ENCODE results near the gene GP1BA.

GP1BA gene

DNA sequence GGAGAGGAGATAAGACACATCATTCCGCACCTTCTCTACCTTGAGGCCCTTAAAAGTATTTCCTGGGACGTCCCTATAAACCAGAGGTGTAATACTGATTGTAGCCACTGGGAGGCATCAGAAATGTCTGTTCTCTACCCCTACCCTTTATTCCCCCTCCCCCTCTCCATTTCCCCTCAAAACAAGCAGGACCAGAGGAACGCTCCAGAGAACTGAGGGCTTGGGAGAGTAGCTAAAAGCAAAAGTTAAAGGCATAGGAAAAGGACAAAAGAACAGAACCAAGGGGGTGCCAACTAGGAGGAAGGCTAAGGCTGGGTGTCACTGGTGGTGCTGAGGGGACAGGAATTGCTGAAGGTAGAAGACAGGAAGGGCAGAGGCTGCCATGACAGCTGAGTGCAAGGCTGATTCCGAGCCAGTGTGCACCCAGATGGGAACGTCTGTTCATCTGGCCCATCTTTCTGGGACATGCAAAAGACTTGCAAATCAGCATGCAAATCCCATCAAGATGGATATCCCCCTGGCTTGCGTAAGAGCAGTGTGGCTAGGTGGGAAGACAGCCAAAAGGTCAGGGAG lies 48.7 kb downstream of the GP1BA start:
- TF ChIP-seq EZH2phosphoT487 (IDR thresholded peaks at IDR 0.05; ENCODE audit: borderline replicate concordance, low read length): no peak
- TF ChIP-seq, protein P1, sequence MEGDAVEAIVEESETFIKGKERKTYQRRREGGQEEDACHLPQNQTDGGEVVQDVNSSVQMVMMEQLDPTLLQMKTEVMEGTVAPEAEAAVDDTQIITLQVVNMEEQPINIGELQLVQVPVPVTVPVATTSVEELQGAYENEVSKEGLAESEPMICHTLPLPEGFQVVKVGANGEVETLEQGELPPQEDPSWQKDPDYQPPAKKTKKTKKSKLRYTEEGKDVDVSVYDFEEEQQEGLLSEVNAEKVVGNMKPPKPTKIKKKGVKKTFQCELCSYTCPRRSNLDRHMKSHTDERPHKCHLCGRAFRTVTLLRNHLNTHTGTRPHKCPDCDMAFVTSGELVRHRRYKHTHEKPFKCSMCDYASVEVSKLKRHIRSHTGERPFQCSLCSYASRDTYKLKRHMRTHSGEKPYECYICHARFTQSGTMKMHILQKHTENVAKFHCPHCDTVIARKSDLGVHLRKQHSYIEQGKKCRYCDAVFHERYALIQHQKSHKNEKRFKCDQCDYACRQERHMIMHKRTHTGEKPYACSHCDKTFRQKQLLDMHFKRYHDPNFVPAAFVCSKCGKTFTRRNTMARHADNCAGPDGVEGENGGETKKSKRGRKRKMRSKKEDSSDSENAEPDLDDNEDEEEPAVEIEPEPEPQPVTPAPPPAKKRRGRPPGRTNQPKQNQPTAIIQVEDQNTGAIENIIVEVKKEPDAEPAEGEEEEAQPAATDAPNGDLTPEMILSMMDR (IDR thresholded peaks at IDR 0.05; ENCODE audit: low read depth, low read length, poor library complexity, severe bottlenecking): peak; percentile 74
- Histone ChIP-seq H3K27ac (ENCODE audit: low read depth, low read length) (peak overlapping the region; percentile 2; the same call in 1 of the 2 replicates), H3K4me2 (ENCODE audit: low read length) (peak overlapping the region; percentile 54)

DNA sequence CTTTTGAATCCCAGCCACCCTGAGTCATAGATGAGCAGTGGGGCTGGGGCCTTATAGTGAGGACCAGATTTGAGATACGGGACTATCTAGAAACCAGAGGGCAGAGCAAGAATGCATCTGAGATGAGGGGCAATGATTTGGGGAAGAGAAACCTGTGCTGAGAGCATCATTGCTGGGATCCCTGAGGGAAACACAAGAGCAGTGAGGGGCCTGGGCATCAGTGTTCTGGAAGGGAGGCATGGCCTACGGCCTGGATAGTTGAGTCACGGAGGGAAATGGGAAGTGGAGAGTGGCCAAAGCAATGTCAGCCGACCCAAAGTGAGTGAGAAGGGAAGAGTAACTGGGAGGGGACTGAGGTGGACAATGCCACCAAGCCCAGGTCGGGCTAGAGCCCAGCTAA lies 50.2 kb downstream of the GP1BA start:
- Histone ChIP-seq H3K36me3 (ENCODE audit: control insufficient read depth, low read length) (peaks cover 53% of the 10 kb centered on the region), H3K27me3 (ENCODE audit: control insufficient read depth, low read length) (no peaks in the 10 kb centered on the region), H4K20me1 (ENCODE audit: control insufficient read depth, insufficient read depth, low read depth, low read length) (no peaks in the 10 kb centered on the region), H3K27ac (ENCODE audit: low read depth, low read length) (no peak overlapping the region), H3K4me3 (ENCODE audit: low read length) (no peak overlapping the region), H3K9me2 (replicated peaks; ENCODE audit: control insufficient read depth, low read length) (no peaks in the 10 kb centered on the region), H3K9me3 (ENCODE audit: control insufficient read depth, insufficient read depth, low read length) (no peaks in the 10 kb centered on the region), H3K4me1 (ENCODE audit: control insufficient read depth, low read length) (peaks cover 40% of the 10 kb centered on the region), H3F3A (ENCODE audit: control insufficient read depth, insufficient read depth) (peaks cover 4% of the 10 kb centered on the region; the same call in 1 of the 2 replicates), H3K79me2 (ENCODE audit: control insufficient read depth, low read length) (peaks cover 16% of the 10 kb centered on the region), H3K4me2 (ENCODE audit: low read length) (no peak overlapping the region)
- TF ChIP-seq, protein P1 (IDR thresholded peaks at IDR 0.05; ENCODE audit: low read depth, low read length, poor library complexity, severe bottlenecking): no peak
- no peak for TF ChIP-seq EZH2phosphoT487 (IDR thresholded peaks at IDR 0.05; ENCODE audit: borderline replicate concordance, low read length)

More for the DNA sequence above, 48.7 kb downstream of the GP1BA start:
- Histone ChIP-seq H3K36me3 (ENCODE audit: control insufficient read depth, low read length) (peaks cover 60% of the 10 kb centered on the region), H3K4me1 (ENCODE audit: control insufficient read depth, low read length) (peaks cover 29% of the 10 kb centered on the region), H3K9me2 (replicated peaks; ENCODE audit: control insufficient read depth, low read length) (no peaks in the 10 kb centered on the region), H3F3A (ENCODE audit: control insufficient read depth, insufficient read depth) (peaks cover 4% of the 10 kb centered on the region; the same call in 1 of the 2 replicates), H3K79me2 (ENCODE audit: control insufficient read depth, low read length) (no peaks in the 10 kb centered on the region; the same call in 1 of the 2 replicates), H3K27me3 (ENCODE audit: control insufficient read depth, low read length) (no peaks in the 10 kb centered on the region), H3K4me3 (ENCODE audit: low read length) (0 out of 2 replicates have a peak overlapping the region, but pooled peaks have one; percentile 8), H4K20me1 (ENCODE audit: control insufficient read depth, insufficient read depth, low read depth, low read length) (no peaks in the 10 kb centered on the region), H3K9me3 (ENCODE audit: control insufficient read depth, insufficient read depth, low read length) (no peaks in the 10 kb centered on the region)
